ENCODE data around the gene CXCR6.

CXCR6 gene

GRCh38 chr3:45972534-45973402, 29.5 kb downstream of the CXCR6 start:
- H3K4me3 ChIP-seq (ENCODE audit: low read depth, low read length) = no peak overlapping the region
- DNase-seq (ENCODE audit: low read depth) = no peak
- no peak for TF ChIP-seq CTCF (IDR thresholded peaks at IDR 0.05; ENCODE audit: low read depth, low read length, missing control alignments)

- no peak for TF ChIP-seq CTCF (IDR thresholded peaks at IDR 0.05; ENCODE audit: low read depth, low read length, missing control alignments)
- no peak for DNase-seq (ENCODE audit: low read depth)
- H3K4me3 ChIP-seq (ENCODE audit: low read depth, low read length) = no peak overlapping the region
These were observed 31.4 kb downstream of the CXCR6 start for GRCh38 chr3:45974686-45975085.

GRCh38 chr3:45975686-45976085, 32.4 kb downstream of the CXCR6 start:
- no peak for TF ChIP-seq CTCF (IDR thresholded peaks at IDR 0.05; ENCODE audit: low read depth, low read length, missing control alignments)
- no peak for DNase-seq (ENCODE audit: low read depth)
- H3K4me3 ChIP-seq (ENCODE audit: low read depth, low read length) = no peak overlapping the region

GRCh38 chr3:45976191-45977091, 33.2 kb downstream of the CXCR6 start:
- TF ChIP-seq CTCF (IDR thresholded peaks at IDR 0.05; ENCODE audit: low read depth, low read length, missing control alignments) = no peak

GRCh38 chr3:45978006-45978761, 34.9 kb downstream of the CXCR6 start:
- no peak overlapping the region for H3K4me3 ChIP-seq (ENCODE audit: low read depth, low read length)
- DNase-seq (ENCODE audit: low read depth) = no peak
- TF ChIP-seq CTCF (IDR thresholded peaks at IDR 0.05; ENCODE audit: low read depth, low read length, missing control alignments) = no peak

More at GRCh38 chr3:45976191-45977091, 33.2 kb downstream of the CXCR6 start:
- DNase-seq (ENCODE audit: low read depth) = no peak
- H3K4me3 ChIP-seq (ENCODE audit: low read depth, low read length) = no peak overlapping the region

- no peak for TF ChIP-seq CTCF (IDR thresholded peaks at IDR 0.05; ENCODE audit: low read depth, low read length, missing control alignments)
- no peak for DNase-seq (ENCODE audit: low read depth)
These were observed 36.1 kb downstream of the CXCR6 start for GRCh38 chr3:45979378-45979777.

More at GRCh38 chr3:45979378-45979777, 36.1 kb downstream of the CXCR6 start:
- H3K4me3 ChIP-seq (ENCODE audit: low read depth, low read length) = no peak overlapping the region

Data from GM12864 (cell line).